OCI-LY7 (cell line): ENCODE measurements around the gene DXO.

Source experiments
- EZH2phosphoT487 ChIP-seq: fragments of 200-600 bp; sonication (generic); IDR thresholded peaks from 2 replicates; pipeline ENCODE4 v1.6.1; 2018; ENCODE audit warnings: low read depth, borderline replicate concordance, mild to moderate bottlenecking, mixed run types, antibody characterized with exemption, low read length, moderate library complexity, mixed read lengths
- TF ChIP-seq, protein P1 (sequence below): fragments of 200-600 bp; sonication (generic); conservative IDR thresholded peaks from 2 replicates; pipeline ENCODE4 v1.5.1; 2014; ENCODE audit warnings: mild to moderate bottlenecking, antibody characterized with exemption, low read length, moderate library complexity, mixed read lengths

DNA sequence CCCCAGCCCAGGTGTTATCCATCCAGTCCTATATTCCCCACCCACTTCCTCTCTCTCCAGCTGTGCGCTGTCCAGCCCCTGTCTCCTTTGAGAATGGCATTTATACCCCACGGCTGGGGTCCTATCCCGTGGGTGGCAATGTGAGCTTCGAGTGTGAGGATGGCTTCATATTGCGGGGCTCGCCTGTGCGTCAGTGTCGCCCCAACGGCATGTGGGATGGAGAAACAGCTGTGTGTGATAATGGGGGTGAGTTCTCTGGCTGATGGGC, 43.3 kb downstream of the DXO start:
- TF ChIP-seq, protein P1, sequence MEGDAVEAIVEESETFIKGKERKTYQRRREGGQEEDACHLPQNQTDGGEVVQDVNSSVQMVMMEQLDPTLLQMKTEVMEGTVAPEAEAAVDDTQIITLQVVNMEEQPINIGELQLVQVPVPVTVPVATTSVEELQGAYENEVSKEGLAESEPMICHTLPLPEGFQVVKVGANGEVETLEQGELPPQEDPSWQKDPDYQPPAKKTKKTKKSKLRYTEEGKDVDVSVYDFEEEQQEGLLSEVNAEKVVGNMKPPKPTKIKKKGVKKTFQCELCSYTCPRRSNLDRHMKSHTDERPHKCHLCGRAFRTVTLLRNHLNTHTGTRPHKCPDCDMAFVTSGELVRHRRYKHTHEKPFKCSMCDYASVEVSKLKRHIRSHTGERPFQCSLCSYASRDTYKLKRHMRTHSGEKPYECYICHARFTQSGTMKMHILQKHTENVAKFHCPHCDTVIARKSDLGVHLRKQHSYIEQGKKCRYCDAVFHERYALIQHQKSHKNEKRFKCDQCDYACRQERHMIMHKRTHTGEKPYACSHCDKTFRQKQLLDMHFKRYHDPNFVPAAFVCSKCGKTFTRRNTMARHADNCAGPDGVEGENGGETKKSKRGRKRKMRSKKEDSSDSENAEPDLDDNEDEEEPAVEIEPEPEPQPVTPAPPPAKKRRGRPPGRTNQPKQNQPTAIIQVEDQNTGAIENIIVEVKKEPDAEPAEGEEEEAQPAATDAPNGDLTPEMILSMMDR, result no peak
- no peak for TF ChIP-seq EZH2phosphoT487
